ENCODE measurements around the gene NRDC. TPM values are rescaled to one million over a fixed set of nuclear protein-coding genes. Genes with fewer than 3 reads are reported as not detected.

NRDC gene, protein sequence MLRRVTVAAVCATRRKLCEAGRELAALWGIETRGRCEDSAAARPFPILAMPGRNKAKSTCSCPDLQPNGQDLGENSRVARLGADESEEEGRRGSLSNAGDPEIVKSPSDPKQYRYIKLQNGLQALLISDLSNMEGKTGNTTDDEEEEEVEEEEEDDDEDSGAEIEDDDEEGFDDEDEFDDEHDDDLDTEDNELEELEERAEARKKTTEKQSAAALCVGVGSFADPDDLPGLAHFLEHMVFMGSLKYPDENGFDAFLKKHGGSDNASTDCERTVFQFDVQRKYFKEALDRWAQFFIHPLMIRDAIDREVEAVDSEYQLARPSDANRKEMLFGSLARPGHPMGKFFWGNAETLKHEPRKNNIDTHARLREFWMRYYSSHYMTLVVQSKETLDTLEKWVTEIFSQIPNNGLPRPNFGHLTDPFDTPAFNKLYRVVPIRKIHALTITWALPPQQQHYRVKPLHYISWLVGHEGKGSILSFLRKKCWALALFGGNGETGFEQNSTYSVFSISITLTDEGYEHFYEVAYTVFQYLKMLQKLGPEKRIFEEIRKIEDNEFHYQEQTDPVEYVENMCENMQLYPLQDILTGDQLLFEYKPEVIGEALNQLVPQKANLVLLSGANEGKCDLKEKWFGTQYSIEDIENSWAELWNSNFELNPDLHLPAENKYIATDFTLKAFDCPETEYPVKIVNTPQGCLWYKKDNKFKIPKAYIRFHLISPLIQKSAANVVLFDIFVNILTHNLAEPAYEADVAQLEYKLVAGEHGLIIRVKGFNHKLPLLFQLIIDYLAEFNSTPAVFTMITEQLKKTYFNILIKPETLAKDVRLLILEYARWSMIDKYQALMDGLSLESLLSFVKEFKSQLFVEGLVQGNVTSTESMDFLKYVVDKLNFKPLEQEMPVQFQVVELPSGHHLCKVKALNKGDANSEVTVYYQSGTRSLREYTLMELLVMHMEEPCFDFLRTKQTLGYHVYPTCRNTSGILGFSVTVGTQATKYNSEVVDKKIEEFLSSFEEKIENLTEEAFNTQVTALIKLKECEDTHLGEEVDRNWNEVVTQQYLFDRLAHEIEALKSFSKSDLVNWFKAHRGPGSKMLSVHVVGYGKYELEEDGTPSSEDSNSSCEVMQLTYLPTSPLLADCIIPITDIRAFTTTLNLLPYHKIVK
- total RNA-seq (2014; rRNA removed; shearing (Covaris generic)) = 48.0 and 59.5 TPM in 2 replicates
- polyA plus RNA-seq (2015; cell fraction: cytosol; rRNA removed) = 72.0 and 90.9 TPM in 2 replicates
- polyA plus RNA-seq (2015; cell fraction: nucleus; rRNA removed) = 289 and 298 TPM in 2 replicates

DNA sequence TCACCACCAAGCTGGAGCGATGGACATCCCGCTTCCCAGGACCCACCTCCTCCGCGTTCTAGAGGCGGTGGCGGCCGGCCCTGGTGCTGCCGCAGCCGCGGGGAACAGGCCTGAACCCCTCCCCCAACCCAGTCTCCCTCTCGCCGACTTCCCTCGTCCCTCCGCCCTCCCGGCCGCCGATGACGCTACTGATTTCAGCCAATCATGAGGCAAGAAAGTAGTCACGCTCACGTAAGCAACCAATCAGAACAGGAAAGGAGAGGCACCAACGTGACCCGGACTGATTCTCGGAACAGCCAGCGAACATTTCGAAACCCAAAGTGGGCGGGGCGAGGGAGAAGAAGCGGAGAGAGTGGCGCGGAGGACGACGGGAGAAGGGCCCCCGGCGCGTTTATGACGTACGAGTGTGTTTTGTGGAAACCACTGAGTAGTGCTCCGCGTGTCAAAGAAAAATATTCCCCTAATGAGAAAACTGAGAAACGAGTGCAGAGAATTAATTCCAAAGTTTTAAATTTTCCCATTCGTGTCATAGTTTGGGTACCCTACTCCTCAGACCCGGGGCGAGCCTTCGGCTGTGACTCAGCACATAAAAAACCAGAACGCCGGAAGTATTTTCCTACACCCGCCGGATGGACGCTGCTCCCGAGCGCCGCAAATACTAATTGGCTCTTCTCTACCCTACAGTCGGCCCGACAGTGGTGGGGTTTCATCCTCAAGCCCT lies at the start of gene NRDC:
Gene NRDC, minus strand, starts transcription at position 112 of the 721 bp plus-strand sequence. CDS start 112 bp downstream, outside the sequence.
- DNase-seq (ENCODE audit: low read depth, low spot score) = peak; percentile 100
- in situ Hi-C loops (cut with HindIII; ENCODE audit: low pct_unique_long_range_greater_than_20kb, low sequenced_read_pairs) = no loop called here

DNA sequence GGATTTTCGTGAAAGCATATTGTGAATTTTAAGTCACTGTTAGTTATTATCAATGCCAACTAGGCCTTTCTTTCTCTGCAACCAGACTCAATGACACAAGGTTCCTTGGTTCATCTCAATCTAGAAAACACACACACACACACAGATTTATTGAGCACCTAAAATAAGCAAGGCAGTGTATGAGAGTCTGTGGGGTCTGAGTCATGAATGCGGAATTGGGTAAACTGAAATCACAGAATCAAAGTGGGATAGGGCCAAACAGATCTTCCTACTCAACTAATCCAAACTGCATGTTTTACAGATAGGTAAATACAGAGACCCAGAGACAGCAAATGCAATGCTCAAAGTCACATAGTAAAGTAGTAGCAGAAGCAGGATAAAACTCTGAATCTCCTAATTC lies 48.5 kb upstream of the NRDC start:
- in situ Hi-C loops (cut with HindIII; ENCODE audit: low pct_unique_long_range_greater_than_20kb, low sequenced_read_pairs) = no loop called here
- no peak for DNase-seq (ENCODE audit: low read depth, low spot score)

DNA sequence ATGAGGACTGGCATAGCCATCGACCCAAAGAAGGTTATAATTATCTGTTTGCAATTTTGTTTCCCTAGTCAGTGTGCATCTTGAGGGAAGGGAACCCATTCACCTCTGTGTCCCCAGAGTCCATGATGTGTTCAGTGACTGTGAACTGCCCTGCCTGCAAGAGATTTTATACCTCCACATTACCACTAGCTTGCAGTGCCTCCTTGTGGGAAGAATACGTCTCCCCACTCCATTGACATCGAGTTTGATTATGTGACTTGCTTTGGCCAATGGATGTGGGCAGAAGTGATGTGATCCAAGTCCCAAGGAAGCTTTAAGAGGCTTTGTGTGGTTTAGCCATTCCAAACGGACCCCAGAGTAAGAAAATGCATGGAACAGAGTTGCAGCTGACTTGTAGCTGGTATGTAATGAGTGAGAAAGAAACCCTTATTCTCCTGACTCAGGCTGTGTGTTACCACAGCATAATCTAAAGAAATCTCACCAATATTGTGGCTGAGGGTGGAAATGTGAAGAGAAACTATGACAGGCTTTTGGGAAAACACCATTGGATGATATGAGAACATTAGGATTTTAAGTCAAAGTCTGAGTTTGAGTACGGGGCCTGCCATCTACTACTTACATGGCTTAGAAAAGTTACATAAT lies 47.8 kb upstream of the NRDC start:
- DNase-seq (ENCODE audit: low read depth, low spot score) = peak; percentile 81
- in situ Hi-C loops (cut with HindIII; ENCODE audit: low pct_unique_long_range_greater_than_20kb, low sequenced_read_pairs) = no loop called here

DNA sequence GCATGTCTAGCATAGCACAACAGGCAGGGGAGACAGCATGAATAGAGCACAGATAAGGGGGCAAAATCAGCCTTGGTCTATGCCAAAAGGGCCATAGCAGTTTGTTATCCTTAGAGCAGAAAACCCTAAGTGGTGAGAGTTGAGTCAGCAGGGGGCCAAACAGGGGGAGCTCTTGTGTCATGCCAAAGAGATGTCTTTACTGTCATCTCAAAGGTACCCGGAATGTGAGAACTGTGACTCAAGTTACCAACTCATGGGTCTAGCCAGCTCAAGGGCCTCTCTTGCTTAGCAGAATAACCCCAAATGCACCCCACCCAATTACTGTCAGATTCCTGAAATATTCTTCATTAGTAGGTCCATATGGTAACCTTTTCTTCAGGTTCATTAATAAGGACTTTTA lies 45.9 kb upstream of the NRDC start:
- DNase-seq (ENCODE audit: low read depth, low spot score) = no peak
- in situ Hi-C loops (cut with HindIII; ENCODE audit: low pct_unique_long_range_greater_than_20kb, low sequenced_read_pairs) = no loop called here

DNA sequence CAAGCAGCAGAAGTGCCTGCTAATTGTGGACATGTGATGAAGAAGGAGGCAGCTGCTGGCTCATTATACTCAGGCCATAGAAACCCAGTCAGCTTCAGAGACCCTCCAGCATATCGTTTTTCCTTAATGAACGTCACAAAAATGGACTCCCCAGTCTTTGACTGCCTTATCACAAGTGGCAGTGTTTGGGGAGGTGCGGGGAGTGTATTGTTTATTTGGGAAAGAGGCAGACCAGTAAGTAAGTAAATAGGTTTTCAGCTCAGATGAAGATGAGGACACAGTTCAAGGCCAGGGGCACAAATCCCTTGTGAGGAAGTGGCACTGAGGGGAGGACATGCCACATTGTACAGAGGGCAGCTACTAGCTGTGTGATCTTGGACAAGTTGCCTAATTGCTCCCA lies 43.5 kb upstream of the NRDC start:
- in situ Hi-C loops (cut with HindIII; ENCODE audit: low pct_unique_long_range_greater_than_20kb, low sequenced_read_pairs) = no loop called here
- no peak for DNase-seq (ENCODE audit: low read depth, low spot score)

DNA sequence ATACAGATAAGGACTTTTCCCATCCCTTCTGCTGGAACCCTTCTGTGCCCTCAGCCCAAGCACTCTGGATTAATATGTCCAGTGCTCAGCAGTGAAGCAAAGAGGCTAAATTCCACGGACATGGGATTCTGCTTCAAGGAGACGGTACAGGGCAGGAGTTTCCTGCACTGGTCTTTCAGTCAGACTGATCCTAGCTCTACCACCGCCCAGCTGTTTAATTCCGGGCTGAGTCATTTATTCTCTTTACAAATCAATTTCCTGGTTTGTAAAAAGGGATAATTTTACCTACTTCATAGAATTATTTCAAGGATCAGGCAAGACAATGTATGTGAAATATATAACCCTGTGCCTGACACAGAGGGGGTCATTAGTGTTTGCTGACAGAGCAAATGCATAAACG lies 41.6 kb upstream of the NRDC start:
- in situ Hi-C loops (cut with HindIII; ENCODE audit: low pct_unique_long_range_greater_than_20kb, low sequenced_read_pairs) = no loop called here
- DNase-seq (ENCODE audit: low read depth, low spot score) = no peak

DNA sequence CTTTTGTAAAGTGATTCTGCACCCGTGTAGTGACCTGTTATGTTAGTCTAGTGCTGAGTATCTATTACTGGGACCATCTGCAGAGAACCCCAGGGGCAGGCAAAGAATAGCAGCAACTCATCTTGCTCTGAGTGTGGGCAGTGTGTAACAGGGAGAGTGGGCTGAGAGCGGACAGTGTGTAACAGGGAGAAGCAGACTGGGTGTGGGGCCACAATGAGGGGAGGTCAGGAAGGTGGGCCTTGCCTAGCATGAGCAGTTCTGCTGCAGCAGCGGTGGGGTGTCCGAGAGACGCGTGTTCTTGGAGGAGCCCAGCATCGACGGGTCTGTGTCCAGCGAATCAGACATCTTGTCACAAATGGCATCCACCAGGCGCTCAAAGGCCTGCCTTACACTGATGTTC lies 41.2 kb upstream of the NRDC start:
- in situ Hi-C loops (cut with HindIII; ENCODE audit: low pct_unique_long_range_greater_than_20kb, low sequenced_read_pairs) = no loop called here
- no peak for DNase-seq (ENCODE audit: low read depth, low spot score)

DNA sequence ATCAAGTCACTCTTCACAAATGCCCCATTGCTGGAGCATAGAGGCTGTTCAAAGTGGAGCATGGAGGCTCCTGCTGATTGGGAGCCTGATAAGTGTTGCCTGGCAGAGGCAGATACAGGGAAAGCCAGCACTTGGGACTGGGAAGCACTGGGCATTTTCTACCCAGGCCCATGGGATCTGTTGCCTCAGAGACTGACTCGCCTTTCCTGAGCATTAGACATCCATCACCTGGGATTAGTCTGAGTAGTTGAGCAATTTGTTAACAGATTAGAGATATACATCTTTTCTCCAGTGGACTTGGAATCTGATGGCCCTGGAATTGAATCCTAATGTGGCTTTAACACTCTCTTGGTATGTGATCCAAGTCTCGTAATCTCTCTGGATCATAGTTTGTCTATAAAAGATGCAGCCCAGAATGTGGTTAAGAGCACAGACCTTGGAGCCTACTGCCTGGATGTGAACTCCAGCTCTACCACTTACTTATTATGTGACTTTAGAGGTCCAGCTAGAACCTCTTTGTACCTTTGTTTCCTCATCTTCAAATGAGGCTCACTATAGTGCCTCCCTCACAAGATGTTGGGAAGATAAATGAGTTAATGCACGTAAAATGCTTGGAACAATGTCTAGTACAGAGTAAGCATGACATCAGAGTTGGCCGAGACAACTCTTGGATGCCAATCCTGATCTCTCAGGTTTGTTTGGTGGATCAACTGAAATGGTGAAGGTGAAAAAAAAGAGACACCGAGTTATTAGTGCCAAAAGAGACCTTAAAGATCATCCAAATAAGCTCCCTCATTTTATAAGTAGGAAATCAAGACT lies 38.3 kb upstream of the NRDC start:
- DNase-seq (ENCODE audit: low read depth, low spot score) = no peak
- in situ Hi-C loops (cut with HindIII; ENCODE audit: low pct_unique_long_range_greater_than_20kb, low sequenced_read_pairs) = no loop called here

DNA sequence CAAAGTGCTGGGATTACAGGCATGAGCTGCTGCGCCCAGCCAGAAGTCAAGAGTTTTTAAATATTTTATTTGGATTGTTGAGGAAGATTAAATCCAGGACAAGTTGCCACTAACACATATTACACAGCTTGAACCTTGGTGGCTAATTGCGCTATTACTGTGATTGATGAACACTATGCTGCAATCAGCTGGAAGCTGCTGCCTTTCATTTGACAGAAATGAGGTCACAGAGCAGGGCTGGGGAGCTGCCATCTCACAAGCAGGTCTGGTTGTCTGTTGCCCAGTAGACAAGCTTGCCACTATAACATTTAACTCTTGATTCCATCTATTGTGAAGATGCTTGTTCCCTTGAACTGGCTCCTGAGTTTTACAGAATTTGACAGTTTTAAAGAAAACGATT lies 37.4 kb upstream of the NRDC start:
- in situ Hi-C loops (cut with HindIII; ENCODE audit: low pct_unique_long_range_greater_than_20kb, low sequenced_read_pairs) = no loop called here
- DNase-seq (ENCODE audit: low read depth, low spot score) = no peak

DNA sequence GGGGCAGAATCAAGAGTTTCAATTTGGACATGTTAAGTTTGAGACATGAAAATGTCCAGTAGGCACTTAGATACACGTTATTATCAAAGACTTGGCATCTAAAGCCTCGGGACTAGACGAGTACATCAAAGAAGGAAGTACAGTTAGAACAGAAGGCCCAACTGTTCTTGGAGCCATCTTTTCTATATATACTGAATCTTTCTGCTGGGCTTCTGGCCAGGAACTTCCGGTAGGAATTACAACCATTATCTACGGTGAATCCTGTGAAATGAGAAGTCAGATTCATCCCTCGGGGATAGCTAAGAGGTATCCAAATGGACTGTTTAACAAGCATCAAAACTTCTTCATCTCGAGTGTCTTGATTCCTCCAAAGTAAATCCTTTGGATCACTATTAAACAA lies 34.4 kb upstream of the NRDC start:
- DNase-seq (ENCODE audit: low read depth, low spot score) = peak; percentile 24
- in situ Hi-C loops (cut with HindIII; ENCODE audit: low pct_unique_long_range_greater_than_20kb, low sequenced_read_pairs) = no loop called here

DNA sequence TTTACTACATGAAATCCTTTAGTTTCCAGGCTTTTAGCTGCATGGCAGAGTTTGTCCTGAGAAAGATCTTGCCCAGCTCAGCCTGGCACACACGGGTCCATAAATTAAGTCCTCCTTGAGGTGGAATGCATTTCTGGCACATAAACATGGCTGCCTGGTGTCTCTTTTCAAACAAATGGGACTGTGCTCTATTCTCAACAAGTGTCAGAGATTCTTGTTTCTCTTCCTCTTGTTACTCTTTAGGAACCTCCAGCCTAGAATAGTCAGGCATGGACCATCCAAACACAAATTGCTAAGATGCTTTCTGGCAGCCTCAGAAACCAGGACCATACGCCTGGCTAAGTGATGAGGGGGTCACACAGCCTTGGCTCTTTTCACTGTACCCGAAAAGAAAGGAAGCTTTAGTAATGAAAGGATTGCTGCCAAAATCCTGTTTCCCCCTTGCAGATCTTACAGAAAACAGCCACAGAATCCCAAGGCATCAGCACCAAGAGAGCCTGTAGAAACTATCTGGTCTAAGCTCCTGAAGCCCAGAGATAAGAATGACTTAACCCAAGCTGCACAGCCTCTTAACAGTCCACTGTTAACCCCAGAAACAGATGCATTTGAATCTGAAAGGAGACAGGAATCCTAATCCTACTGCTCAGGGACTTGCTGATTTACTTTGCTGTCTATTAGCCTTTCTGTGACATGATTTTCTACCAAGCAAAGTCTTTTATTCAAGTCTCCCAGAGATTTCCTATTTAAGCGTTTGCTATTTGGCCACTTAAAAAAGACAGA lies 31.9 kb upstream of the NRDC start:
- no peak for DNase-seq (ENCODE audit: low read depth, low spot score)
- in situ Hi-C loops (cut with HindIII; ENCODE audit: low pct_unique_long_range_greater_than_20kb, low sequenced_read_pairs) = no loop called here

DNA sequence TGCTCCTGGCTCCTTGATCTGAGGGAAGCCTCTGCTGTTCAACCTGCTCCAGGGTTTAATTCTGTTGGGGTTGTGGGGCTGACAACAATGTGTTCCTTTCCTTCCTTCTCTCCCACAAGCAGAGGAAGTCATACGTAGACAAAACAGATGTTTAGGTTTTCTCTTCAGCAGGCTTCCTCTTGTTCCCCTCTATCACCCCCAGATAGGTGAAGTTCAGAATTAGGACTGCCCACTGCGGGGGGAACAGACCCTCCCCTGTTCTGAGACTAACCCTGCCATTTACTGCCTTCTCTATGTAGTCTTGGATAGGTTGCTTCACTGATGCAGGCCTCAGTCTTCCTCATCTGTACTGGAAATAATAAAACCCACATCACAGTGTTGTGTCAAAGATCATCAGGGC lies 30.0 kb upstream of the NRDC start:
- in situ Hi-C loops (cut with HindIII; ENCODE audit: low pct_unique_long_range_greater_than_20kb, low sequenced_read_pairs) = no loop called here
- no peak for DNase-seq (ENCODE audit: low read depth, low spot score)

DNA sequence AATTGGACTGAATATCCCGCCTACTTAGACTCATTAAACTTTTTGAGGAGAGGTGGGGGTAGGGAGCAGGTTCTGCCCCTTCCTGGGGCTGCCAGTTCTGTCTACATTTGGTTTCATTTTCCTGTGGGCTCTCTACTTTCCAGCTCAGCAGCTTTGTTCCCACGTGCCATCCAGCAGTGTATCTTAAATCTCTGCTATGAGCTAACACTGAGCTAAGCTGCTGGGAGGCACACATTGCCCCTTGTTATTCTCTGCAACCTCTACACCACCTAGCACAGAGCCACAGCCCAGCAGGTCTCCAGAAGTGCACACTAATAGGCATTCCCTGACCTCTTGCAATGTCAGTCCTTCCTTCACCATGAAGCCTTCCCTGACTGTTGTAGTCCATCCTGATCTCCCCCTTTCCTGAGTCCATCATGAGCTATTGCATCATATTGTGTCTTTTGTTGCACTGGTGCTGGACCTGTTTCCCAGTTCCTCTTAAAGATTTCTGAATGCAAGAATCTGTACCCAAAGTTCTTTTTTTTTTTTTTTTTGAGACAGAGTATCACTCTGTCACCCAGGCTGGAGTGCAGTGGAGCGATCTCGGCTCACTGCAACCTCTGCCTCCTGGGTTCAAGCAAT lies 28.7 kb upstream of the NRDC start:
- in situ Hi-C loops (cut with HindIII; ENCODE audit: low pct_unique_long_range_greater_than_20kb, low sequenced_read_pairs) = no loop called here
- DNase-seq (ENCODE audit: low read depth, low spot score) = no peak

DNA sequence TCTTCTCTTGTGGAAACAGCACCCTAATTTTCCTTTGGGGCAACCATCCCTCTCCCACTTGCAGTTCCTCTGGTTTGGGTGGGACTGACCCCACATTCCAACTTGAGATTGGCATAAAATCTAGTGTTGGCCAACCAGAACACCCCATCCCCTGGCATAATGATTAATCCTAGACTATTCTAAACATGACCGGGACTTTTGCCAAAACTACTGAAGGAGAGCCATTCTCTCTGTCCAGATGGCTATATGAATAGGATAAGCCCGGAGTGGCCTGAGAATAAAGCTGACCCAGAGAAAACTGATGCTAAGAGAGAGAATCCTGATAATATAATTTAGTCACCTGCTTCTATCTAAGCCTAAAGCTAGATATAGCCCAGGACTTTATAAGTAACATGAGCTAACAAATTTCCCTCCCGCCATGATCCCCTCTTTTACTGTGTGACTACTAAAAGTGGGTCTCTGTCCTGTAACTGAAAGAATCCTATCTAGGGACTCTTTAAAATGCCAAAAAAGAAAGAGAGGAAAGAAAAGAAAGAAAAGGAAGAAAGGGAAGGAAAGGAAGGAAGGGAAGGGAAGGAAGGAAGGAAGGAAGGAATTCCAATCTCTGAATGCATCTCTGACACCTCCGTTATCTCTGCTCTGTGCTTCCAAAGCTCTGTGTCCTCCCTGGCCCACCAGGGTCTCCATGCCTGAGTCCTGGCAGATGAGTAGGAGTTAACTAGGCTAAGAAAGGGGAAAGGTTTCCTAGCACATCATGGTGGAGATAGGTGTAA lies 28.0 kb upstream of the NRDC start:
- DNase-seq (ENCODE audit: low read depth, low spot score) = no peak
- in situ Hi-C loops (cut with HindIII; ENCODE audit: low pct_unique_long_range_greater_than_20kb, low sequenced_read_pairs) = no loop called here

DNA sequence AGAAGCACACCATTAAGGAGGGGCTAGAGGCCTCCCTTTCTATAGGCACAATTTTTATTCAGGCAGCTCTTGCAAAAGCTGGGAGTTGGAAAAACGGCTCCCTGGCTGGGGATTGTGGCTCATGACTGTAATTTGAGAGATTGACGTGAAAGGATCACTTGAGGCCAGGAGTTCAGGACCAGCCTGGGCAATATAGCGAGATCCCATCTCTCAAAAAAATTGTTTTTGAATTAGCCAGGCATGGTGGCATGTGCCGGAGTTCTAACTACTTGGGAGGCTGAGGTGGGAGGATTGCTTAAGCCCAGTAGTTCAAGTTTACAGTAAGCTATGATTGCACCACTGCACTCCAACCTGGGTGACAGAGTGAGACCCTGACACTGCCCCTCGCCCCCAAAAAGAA lies 23.9 kb upstream of the NRDC start:
- in situ Hi-C loops (cut with HindIII; ENCODE audit: low pct_unique_long_range_greater_than_20kb, low sequenced_read_pairs) = no loop called here
- DNase-seq (ENCODE audit: low read depth, low spot score) = no peak

Data from SK-MEL-5 (cell line).